Occipital lobe (tissue), 2 donors: ENCODE results near the gene SPEM3. TPM values are rescaled to one million over a fixed set of nuclear protein-coding genes. Genes with fewer than 3 reads are reported as not detected.
A peak's percentile ranks its signal among the peaks of the same experiment; 100 is the strongest.
"Not testable (repeated sequence)": the region's sequence is repeated elsewhere in the genome, so short reads cannot be mapped to it uniquely, and the experiment has no call there.

Experiments used
- DNase-seq: peaks from one replicate; lab custom pipeline; 2025; lab: John Stamatoyannopoulos, UW
- total RNA-seq: library from RNA; depleted of rRNA; stranded (reverse); fragments of >200 nt; gene quantifications from one replicate; pipeline ENCODE4 v1.2.3, GENCODE V29; 2014

SPEM3 gene
- total RNA-seq, 1 donor from 2014 or later = not detected

DNA sequence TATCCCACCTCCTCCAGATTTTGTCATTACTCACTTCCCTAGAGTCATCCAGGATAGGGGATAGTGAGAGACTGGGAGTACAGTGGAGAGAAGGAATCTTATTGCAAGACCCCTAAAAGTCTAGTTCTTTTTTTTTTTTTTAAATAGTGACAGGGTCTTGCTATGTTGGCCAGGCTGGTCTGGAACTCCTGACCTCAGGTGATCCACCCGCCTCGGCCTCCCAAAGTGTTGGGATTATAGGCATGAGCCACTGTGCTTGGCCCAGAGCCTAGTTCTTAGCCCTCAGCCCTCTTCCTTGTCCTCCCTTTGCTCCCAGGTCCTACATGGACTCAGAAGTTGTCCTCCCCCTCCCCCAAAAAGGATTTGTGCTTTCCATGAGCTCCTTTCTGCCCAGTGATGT lies 13.5 kb downstream of the SPEM3 start:
- DNase-seq = no peak

DNA sequence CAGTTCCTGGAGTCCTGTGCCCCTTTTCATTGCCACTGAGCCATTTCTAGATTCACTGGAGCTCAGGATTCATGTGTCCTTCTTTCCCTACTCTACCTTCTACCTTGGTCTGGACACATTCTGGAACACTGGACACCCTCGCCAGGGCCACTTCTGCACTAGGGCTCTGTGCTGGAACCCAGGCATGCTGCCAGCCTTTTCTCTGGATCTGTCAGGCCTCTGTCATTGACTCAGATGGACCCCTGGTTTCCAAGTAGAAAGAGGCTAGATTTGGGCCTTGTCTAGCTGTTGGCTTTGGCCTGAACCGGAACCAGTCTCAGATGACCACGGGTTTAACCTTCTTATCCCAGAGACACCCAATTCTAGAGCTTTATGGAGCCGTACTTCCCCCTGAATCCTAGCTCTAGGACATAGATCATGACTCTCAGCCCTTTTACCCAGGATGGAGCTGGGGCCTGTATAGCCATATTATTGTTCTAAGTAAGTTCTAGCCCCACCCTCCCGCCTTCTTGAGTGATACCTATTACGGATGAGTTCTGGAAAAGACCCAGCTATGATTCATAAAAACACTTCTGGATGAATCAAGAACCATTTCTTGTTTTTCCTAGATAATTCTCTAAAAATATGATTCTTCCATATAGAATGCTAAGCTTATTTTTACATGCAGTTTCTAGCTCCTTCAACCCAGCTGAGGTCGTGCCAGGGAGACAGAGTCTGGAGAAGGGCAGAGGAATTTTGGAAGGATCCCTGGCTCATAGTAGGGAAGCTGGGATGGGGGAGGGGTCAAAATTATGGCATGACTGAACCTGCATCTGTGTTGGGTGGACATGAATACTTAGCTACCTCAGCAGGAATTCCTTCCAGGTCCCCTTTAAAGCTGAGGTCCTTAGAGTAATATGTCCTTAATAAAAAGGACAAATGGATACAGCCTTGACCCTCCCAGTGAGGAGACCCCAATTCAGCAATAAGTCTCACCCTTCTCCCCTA lies 15.1 kb downstream of the SPEM3 start:
- no peak for DNase-seq

DNA sequence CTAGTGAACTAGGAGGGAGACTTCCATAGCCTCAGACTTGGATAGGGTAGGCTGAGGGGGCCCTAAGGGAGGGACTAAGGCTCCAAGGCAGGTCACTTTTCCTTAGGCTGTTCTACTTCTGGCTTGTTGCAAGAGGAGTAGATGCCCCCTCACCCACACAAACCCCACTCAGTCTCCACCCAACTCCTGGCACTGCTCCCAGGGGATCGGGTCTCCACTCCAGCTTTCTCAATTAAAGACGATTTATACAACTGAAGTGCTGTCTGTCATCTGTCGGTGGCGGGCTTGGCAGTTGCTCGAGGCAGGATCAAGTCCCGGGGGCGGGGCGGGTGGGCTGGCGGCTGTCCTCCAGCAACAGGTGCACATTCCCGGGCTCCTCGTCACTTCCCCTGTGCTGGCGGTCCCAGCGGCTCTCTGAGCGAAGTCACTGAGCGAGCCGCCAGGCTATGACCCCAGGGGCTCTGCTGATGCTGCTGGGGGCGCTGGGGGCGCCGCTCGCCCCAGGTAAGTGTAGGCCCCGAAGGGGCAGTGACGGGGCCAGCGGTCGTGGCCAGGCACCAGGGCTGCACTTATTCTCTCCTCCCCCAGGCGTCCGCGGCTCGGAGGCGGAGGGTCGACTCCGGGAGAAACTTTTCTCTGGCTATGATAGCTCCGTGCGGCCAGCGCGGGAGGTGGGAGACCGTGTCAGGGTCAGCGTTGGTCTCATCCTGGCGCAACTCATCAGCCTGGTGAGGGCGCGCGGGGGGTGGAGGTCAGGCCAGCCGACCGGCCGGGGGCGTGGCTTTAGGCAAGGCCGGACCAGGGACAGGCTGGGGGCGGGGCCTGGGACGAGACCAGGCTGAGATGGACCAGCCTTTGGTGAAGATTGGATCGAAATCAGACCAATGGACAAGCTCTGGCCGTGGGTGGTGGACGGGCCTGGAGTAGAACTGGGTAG lies 16.3 kb downstream of the SPEM3 start, which contains the start of gene CHRNB1:
CHRNB1 (plus strand) TSS at position 380 of the 937 bp plus-strand sequence; CDS start at position 447, 67 bp downstream.
- DNase-seq = peak; percentile 56

DNA sequence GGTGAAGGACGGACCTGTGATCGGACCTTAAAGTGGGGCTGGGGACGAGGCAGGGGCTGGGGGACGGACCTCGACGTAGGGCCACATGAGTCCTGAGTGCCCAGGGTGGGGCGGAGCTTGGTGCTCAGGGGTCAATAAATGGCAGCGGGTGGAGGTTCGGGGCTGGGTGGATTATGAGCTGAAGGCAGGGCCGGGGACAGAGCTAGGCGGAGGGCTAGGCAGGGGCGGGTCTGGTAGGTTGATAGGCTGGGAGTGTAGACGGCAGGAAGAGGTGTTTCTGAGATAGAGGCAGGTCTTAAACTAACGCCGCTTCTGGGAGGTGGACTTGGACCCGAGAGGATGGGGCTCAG lies 16.9 kb downstream of the SPEM3 start:
- no peak for DNase-seq

DNA sequence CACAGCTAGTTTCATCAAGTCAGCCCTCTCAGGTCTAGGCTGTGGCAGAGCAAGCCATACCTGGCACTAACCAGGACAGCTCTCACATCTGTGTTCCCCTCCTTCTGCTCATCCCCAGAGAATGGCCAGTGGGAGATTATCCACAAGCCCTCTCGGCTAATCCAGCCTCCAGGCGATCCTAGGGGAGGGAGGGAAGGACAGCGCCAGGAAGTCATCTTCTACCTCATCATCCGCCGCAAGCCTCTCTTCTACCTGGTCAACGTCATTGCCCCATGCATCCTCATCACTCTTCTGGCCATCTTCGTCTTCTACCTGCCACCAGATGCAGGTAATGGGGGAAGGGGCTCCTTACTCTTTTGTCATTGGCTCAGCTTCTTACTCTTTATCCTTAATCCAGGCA lies 19.8 kb downstream of the SPEM3 start:
- no peak for DNase-seq

DNA sequence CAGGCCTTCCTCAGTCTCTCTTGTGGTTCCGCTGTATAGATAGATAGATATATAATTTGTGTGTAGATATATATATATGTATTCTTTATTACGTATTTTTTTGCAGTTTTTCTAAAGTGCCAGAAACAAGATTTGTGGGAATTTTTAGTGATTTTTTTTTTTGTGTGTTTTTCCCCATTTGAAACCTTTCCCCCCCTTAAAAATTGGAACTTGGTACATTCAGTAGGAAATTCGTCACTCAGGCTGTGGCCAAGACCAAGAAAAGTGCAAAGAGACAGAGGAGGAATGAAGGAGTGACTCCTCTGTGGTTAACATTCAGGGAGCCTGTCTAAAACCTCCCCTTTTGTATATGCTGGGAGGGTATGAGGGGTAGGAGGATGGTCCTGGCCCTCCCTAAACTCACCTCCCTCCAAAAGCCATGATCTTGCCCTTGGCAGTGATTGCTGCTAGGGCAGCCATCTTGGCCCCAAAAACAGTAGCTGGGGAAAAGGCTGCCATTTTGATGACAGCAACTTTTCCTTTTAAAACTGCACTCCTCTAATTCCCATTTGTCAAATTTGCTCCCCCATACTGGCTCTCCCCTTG lies 31.4 kb downstream of the SPEM3 start:
- DNase-seq = no peak

DNA sequence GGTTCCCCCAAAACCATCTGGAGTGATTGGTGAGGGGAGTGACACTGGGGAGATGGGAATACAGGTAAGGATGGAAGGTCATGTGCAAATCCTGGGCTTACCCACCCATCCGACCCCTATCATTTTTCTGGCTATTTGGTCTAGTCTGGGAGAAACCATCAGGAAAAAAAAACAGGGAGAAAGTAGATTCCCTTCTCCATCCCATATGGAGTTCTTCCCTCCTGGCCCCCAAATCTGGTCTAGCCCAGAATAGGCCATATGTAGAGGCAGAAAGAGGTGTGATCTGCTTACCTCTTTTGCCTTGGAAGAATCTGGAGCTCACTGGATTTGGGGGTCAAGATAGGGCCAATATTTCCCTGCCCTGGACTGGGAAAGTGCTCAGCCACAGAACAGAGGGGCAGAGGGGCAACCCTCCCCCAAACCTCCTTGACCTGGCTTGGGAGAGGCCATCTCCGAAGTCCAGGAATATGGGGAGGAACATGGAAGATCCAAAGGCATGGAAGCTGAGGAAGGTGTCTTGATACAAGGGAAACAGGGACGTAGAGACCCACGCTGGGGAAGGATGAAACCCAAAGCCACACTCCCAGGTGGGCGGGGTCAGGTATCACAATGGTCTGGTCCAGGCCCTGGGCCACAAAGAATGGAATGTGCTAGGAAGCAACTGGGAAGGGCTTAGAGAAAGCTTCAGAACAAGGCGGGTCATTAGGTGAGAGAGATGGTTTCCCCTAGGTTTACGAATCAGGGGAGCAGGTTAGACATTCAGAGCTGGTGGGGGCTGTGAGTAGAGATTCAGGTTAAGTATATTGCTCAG lies 32.4 kb downstream of the SPEM3 start:
- DNase-seq = no peak

DNA sequence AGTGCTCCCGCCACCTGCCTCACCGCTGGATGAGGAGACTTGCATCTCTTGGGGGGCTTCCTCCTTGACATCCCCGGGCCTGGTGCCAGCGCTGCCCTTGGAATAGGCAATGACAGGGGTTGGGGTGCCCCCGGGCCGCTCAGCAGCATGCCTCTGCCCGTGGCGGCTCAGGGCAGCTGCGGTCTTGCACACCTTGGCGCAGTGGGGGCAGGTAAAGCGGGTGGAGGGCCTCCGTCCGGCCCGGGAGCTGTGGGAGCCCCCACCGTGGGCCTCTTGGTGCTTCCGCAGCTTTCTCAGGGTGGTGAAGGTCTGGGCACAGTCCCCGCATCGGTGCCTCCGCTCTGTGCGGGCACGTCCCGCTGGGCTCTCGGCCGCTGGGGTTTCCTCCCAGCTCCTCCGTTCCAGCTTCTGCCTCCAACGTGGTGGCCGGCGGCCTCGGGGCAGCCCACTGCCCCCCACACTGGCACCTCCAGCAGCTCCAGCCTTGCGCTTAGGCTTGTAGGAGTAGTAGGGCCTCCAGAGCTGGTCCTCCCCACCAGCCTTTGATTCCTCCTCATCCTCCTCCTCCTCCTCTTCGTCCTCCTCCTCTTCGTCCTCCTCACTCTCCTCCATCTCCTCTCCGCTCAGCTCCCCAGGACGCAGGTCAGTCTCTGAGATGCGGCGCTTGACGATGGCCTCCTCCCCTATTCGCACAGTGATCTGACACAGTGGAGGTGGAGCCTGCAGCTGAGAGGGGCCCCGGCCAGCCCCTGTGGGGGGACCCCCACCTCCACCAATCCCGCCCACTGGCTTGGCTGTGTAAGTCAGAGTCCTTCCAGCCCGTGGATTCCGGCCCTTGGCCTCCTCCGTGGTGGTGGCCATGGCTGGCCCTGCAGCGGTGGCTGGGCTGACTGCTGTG lies 34.1 kb downstream of the SPEM3 start:
- DNase-seq = no peak

DNA sequence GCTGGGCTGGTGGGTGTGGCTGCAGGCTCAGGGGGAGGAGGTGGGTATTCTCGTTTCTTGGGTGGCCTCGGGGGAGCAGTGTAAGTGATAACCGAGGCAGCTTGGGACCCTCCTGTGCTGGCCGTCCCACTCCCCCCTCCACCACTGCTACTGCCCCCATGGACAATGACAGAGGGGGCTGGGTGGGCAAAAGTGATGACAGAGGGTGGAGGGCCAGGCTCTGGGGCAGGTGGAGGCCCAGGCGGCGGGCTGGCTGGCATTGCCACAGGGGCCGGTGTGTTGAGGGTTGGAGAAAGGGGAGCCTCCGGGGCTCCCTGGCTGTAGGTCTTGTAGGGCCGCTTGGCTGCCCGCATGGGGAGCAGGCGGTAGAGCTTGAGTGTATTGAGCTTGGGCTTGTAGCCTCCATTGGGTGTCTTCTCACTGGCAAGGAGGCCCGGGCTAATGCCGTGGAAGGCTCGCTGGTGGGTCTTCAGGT lies 34.8 kb downstream of the SPEM3 start:
- no peak for DNase-seq

DNA sequence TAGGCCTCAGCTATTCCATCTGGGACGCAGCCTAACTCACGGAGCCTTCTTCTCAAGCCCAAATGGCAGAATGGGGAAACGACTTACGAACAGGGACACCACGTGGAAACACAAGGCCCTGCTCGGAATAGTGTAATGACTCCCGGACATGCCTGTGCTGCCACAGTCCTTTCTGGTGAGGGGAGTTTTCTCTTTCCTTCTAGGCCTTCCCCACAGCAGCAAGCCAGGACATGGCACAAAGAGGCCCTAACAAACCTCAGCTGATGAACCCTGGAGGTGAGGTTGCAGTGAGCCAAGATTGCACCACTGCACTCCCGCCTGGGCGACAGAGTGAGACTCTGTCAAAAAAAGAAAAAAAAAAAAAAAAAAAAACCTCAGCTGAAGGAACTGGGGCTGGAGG lies 35.4 kb downstream of the SPEM3 start:
- no peak for DNase-seq

DNA sequence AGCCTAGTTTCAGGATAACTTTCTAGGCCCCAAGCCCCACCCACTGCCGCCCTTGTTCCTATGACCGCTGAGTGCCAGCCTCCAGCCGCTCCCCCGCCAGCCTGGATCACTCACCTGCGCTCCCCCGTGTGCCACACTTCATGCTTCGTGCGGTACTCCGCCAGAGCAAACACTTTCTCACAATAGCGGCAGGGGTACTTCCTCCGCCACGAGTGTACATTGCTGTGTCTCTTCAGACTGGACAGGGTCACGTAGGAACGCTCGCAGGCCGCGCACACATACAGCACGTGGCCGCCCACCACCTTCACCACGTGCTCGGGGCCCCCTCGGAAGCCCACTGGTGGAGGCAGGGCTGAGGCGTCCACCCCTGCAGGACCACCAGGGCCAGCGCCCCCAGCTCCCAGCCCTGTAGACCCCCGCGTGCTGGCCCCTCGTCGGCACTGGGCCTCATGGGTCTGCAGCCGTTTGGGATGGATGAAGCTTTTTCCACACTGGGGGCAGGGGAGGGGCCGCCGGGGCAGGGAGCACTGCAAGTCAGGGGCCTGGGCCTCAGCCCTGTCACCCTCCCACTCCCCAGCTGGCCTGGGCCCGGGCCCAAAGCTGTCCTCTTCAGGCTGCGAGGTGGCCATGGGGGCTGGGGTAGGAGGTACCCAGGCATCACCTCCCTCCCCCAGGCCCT lies 37.1 kb downstream of the SPEM3 start:
- no peak for DNase-seq

DNA sequence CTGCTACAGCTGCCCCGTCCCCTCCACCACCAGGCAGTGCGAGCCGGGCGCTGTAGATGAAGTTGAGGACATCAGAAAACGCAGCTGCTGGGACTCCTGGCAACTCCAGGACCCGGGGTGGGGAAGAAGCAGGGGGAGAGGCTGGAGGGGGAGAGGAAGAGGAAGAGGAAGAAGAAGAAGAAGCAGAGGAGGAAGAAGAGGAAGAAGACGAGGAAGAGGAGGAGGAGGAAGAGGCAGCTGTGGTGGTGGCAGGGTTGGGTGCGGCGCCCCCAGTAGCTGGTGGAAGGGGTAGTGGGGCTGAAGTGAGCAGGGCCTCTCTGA lies 37.6 kb downstream of the SPEM3 start:
- no peak for DNase-seq

DNA sequence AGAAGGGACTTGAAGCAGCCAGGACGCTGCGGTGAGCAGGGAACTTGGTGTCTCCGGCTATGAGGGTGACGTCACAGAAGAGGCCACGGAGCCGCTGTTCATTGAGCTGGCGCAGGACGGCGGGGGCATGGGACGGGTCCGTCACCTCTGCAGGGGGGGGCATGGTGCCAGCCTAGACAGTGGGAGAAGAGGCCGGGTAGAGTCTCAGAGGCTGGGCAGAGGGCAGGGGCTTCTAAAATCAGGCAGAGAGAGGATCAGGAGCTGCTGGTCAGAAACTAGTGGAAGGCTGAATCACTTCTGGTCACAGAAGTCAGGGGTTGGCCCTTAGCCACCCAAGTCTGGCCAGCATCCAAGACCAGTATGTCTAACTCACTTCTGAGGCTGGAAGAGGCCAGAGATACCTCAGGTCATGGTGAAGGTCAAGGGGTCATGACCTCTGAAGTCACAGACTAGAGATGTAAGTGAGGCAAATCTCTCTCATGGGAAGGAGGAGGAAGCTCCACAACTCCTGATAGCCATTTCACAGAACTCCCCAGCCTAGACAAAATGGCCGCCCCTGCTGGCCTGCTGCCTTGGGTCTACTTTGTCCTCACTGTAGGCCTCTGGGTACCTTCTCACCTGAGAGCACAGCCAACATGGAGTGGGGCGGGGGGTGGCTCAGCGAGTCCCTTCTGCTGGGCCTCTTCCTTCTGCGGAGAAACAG lies 38.1 kb downstream of the SPEM3 start:
- no peak for DNase-seq

DNA sequence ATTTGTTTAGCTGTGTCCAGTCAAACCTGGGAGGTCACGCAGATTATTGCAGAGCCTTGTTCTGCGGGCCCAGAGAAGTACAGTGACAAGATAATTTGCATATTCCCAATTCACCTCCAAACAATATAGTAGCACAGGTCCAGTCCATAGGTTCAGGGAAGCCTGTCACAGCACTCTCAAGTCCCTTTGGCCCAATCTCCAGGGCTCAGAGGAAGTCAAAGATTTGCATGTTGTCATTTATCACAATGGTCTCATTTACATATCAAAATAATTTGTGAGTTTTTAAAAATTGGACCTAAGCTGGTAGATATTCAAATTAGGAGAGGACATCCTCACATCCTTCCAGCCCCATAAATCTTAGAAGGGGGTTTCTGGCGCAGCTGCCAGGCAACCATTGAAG lies 38.8 kb downstream of the SPEM3 start:
- no peak for DNase-seq

DNA sequence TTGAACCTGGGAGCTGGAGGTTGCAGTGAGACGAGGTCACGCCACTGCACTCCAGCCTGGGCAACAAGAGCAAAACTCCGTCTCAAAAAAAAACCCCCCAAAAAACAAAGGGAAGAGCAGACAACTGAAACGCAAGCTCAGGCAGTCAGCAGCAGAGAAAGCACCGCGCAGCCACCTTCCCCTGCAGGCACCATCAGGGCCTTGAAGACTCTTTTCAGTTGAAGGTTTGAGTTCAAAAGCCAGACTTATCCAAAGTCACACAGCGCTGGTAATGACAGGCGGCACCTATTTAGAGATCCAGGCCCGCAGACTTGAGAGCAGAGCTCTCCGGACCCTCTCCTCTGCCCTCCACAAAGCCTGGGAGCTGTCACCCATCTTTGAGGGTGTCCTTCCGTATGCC lies 39.6 kb downstream of the SPEM3 start:
- DNase-seq = no peak

DNA sequence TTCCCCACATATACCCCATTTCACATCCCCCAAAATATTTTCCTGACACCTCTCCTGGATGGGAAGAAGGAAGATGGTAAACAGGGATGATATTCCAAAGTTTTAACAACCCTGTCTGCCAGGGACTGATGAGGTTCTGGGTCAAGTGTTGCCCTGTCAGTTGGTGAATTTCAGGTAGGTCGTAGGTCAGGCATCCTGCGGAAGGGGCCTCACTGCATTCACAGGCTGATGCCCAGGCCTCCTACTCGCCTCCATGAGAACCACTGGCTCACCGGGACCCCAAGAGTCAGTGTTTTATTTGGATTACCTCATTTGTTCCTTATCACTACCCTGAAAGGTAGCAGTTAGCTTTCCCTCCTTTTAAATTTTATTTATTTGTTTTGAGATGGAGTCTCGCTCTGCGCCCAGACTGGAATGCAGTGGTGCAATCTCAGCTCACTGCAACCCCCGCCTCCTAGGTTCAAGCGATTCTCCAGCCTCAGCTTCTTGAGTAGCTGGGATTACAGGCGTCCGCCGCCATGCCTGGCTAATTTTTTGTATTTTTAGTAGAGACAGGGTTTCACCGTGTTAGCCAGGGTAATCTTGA lies 40.2 kb downstream of the SPEM3 start:
- no peak for DNase-seq

DNA sequence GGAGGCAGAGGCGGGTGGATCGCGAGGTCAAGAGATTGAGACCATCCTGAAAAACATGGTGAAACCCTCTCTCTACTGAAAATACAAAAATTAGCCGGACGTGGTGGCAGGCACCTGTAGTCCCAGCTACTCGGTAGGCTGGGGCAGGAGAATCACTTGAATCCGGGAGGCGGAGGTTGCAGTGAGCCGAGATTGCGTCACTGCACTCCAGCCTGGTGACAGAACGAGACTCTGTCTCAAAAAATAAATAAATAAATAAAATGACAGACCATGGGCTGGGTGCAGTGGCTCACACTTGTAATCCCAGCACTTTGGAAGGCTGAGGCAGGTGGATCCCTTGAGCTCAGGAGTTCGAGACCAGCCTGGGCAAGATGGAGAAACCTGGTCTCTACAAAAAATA lies 41.2 kb downstream of the SPEM3 start:
- not testable (repeated sequence) for DNase-seq

DNA sequence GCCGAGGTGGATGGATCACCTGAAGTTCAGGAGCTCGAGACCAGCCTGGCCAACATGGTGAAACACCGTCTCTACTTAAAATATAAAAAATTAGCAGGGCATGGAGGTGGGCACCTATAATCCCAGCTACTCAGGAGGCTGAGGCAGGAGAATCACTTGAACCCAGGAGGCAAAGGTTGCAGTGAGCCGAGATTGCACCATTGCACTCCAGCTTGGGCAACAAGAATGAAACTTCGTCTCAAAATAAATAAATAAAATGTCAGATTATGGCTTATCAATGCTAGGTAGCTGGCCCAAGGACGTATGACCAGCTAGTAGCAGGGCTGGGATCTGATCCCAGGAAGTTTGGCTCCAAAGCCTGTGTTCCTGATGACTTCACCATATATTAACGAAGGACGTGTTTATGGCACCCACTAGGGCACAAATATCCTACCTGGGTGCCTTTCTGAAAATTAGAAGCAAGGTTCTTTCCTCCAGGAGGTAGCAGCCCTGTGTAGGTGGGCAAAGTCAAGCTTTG lies 41.9 kb downstream of the SPEM3 start:
- not testable (repeated sequence) for DNase-seq
